Fibroblast of skin of right quadriceps (primary cell): ENCODE measurements around the gene TFAP2E.
A peak's percentile ranks its signal among the peaks of the same experiment; 100 is the strongest.
"Not testable (repeated sequence)": the region's sequence is repeated elsewhere in the genome, so short reads cannot be mapped to it uniquely, and the experiment has no call there.

Experiments
- DNase-seq: peaks from one replicate; pipeline ENCODE4 v3.0.0-alpha.2; 2013

TFAP2E gene

DNA sequence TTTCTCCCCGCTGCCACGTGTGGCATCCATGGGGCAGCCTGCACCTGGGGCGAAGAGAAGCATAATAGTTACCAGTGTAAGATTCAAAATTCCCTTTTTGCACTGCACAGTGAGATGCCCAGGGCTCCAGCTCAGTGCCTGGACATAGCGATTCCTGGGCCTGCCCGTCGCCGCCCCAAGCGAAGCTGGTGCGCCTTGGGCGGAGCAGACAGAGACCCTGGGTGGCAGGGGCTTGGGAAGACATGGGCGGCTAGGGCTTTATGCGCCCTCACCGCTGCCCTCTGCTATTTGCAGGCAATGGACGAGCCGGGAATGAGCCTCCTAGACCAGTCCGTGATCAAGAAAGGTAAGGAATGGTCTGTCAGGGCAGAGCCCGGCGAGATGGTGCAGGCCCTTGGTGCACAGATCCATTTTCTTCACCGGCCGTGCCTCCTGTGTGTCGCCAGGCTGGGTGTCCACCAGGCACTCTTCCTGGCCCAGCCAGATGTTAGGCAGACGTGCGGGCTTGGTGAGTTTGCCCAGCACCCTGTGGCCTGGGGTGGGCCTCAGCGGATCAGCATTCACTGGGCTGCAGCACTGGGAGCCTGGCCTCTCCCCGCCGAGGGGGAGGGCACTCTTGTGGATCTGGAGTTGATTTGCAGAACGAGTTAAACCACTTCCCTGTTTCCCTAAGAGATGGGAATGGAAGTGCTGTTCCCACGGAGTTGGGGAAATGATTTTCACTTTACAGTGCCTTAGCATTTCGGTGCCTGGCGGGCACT, 1.7 kb downstream of the TFAP2E start:
- no peak for DNase-seq

DNA sequence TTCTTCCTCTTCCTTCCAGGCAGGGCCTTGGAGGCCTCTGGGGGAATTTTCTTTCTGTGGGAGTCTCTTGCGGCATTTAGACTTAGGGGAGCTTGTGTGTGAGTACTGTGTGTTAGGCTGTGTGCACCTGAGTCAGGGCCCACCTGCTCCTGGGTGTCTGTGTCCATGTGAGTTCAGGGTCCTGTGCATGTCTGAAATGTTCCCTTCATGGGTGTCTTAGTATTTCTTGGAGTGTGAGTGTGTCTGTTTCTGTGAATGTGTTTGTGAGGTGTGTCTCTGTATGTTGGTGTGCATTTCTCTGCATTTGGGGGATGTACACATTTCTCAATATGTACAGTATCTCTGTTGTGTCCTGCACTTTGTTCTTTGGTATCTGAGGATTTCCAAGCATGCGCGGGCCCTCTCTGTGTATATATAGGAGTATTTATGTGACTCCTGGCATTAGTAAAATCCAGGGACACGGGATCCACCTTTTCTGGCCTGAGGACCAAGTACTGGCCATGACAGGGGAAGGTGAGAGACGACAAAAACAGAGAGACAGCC, 2.4 kb downstream of the TFAP2E start:
- no peak for DNase-seq

- peak; percentile 47 for DNase-seq
Observed at GRCh38 chr1:35576061-35576765, 3.1 kb downstream of the TFAP2E start.

DNA sequence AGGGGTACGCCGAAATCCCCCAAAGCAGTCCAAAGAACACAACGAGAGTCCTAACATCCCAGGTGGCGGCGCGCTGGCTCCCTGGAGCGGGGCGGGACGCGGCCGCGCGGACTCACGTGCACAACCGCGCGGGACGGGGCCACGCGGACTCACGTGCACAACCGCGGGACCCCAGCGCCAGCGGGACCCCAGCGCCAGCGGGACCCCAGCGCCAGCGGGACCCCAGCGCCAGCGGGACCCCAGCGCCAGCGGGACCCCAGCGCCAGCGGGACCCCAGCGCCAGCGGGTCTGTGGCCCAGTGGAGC, 3.6 kb downstream of the TFAP2E start:
- not testable (repeated sequence) for DNase-seq

- DNase-seq: no peak
Observed at GRCh38 chr1:35577071-35577998, 4.2 kb downstream of the TFAP2E start.

DNA sequence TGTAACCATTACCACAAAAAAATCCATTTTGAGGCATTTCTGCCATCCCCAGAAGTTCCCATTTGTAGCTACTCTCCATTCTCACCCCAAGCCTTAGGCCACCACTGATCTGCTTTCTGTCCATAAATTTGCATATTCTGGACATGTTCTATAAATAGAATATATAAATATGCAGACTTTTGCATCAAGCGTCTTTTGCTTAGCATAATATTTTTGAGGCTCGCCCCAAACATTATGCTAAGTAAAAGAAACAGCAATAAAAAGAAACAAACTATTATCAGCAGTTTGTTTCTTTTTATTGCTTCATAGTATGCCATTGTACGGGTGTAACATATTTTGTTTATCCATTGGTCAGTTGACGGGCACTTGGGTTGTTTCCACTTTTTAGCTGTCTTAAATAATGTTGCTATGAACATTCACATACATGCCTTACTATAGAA, 7.9 kb downstream of the TFAP2E start:
- no peak for DNase-seq

GRCh38 chr1:35581621-35582020, 8.5 kb downstream of the TFAP2E start:
- DNase-seq: not testable (repeated sequence)

GRCh38 chr1:35585281-35585680, 12.2 kb downstream of the TFAP2E start:
- no peak for DNase-seq

- not testable (repeated sequence) for DNase-seq
Observed at GRCh38 chr1:35585805-35586204, 12.7 kb downstream of the TFAP2E start.

- DNase-seq: no peak
Observed at GRCh38 chr1:35586808-35587207, 13.7 kb downstream of the TFAP2E start.

DNA sequence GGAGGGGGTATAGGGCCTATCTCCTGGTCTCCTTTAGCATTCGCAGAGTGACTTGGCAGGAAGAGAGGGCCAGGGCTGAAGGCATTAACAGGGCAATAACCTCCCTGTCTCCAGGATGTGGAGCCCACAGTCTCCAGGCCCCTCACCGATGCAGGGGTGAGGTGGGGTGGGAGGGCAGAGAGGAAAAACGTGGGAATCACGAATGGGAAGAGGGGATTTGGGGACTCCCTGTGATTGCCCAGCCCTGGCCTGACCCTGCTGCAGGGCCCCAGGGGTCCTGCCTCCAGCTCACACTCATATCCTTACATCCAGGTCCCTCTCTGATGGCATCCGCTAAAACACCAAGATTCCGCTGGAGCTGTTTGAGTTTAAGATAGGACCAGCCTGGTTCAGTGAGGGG, 14.6 kb downstream of the TFAP2E start:
- no peak for DNase-seq

DNA sequence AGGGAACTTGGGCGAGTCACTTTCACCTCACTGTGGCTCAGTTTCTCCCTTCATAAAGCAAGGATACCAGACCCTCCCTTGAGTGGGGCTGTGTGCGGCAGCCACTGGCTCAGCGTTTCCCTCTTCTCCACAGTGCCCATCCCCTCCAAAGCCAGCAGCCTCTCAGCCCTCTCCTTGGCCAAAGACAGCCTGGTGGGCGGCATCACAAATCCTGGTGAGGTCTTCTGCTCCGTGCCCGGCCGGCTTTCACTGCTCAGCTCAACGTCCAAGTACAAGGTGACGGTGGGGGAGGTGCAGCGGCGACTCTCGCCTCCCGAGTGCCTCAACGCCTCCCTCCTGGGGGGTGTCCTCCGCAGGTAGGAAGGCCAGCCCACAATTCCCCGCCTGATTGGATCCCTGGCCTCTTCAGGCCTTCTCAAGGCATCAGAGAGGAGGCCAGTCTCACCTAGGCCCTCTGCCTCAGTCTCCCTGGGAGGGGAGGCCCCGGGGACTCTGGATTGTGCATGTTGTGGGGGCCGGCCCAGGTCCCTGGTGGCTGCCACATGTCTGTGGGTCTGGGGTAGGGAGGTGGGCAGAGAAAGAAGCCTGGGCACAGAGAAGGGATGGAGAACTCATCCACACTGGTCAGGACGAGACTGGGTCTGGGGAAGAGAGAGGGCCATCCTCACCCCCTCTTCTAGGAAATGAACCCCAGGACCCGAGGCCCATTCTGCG, 15.2 kb downstream of the TFAP2E start:
- DNase-seq: no peak

DNA sequence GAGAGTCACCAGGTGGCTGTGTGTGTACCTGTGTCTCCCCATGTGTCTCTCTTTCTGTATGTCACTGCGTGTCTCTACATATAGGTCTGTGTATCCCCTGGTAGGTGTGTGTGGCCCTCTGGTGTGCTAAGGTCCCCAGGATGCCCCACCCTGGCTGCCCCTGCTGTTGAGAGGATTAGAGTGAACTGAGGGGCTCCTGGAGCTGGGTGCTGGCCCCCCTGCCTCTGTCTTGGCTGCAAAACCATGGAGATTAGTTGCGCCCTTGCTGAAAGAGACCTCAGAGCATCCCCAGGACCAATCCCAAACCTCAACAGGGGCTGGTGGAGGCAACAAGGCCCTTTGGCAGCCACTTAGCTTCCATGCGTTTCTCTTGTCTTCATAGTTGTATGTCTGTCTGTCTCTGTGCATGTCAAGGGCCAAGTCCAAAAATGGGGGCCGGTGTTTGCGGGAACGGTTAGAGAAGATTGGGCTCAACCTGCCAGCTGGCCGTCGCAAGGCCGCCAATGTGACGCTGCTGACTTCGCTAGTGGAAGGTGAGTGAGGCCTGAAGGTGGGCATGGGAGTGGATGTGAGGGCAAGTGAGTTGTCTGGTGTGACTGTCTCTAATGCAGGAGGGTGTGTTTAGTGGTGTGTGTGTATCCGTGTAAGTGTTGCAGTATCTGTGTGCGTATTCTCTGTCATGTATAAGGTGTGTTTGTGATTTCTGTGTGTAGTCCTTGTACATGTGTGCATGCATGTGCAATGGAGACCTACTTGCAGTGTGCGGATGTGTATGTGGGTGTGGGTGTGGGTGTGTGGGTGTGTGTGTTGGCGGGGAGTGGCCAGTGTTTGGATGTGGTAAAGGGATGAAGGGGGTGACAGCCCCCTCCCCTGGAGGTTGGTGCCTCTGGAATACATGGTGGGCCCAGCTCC, 16.7 kb downstream of the TFAP2E start:
- no peak for DNase-seq

- DNase-seq: no peak
Observed at GRCh38 chr1:35590476-35591040, 17.4 kb downstream of the TFAP2E start.

DNA sequence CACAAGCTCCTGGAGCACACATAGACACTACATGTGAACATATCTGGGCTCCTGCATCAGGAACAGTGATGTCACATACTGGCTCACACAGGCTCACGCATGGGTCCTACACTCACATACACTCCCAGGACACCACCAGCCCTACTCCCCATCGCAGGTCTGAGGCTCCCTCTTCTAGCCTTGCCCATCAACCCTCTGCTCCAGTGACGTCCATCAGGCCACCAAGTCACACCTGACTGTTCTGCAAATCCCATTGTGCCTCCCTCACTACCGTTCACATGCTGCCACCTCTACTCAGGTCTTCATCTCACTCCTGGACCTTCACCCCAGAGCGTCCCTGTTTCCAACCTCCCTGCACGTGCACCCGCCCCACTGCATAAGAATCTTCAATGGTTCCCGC, 18.1 kb downstream of the TFAP2E start:
- no peak for DNase-seq

GRCh38 chr1:35592991-35593769, 20.1 kb downstream of the TFAP2E start:
- DNase-seq: no peak

DNA sequence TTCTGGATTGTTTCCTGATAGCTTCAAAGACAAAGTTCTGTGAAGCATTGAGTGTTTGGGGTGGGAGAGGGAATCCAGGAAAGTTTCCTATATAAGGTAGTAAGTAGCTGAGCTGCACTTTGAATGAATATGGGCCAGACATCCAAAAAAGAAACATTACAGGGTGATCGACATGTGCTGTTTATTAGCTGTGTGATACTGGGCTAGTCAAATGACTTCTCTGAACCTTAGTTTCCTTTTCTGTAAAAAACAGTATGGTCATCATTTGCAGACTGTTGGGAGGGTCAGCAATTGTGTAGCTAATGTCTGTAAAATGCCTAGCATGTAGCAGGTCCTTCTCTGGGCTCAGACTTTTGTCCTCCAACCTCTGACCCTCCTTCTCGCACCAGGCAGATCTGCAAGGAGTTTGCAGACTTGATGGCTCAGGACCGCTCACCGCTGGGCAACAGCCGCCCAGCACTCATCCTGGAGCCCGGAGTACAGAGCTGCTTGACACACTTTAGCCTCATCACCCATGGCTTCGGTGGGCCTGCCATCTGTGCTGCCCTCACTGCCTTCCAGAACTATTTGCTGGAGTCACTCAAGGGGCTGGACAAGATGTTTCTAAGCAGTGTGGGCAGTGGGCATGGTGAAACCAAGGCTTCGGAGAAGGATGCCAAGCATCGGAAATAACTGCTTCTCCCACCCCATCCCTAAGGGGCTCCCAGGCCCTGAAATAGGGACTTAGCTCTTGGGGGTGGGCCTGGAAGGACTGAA, 21.1 kb downstream of the TFAP2E start:
- no peak for DNase-seq

DNA sequence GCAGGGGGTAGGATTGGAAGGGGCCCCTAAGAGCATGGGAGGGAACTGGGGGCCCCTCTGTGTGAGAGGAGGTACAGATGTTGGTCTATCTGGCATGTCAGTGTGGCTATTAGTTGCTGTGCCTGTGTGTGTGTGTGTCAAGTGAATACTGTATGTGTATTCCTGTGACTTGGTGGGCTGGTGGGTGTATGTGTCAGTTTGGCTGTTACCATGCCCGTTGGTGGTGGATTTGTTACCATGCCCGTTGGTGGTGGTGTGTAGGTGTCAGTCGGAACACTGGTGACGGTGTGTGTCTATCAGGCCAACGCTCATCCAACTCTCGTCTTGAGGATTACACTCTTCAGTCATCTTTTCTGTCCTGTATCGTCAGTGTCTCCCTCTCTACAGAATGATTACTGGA, 22.6 kb downstream of the TFAP2E start:
- no peak for DNase-seq

DNA sequence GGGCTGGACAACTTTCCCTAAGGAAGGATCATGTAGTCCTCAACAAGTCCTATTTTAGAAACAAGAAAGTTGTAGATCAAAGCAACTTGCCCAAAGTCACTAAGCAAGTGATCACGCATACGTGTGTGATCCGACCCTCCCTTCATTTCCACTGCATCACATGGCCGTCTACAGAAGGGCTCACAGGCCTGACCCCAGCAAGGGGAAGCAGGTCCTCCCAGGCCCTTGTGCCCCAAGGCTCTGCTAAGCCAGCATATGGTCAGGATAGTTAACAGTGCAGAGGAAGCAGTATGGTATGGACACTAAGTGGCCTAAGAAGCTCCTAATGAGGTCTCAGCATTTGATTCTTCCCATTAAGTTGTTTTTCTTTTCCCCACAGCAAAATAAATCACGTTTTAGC, 24.8 kb downstream of the TFAP2E start:
- no peak for DNase-seq

DNA sequence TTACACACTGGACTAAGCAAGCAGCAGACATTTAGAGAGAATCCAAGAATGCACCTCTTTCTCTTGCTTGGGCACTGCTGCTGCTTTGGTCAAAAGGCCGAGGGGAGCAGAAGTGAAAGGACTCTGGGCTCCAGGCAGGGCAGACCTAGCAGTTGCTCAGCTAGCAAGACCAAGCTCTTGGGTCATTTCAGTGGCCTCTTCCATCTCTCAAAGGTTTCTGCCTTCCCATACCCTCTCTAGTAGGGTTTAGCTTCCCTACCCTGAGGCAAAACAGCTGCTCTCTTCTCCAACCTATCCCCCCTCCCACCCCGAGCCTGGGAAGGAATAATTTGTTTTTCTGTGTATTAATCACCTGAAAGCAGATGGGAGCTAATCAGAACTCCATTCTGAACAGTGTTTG, 25.8 kb downstream of the TFAP2E start:
- DNase-seq: no peak
